ENCODE measurements around the gene SNAP25.

GRCh38 chr20:10200330-10200729, 18.3 kb upstream of the SNAP25 start:
- TF ChIP-seq CTCF (IDR thresholded peaks at IDR 0.05) (no peak), POLR2A (IDR thresholded peaks at IDR 0.05) (no peak)

Measured in vagina (tissue), 2 donors.